Prostate gland (tissue), 2 donors: ENCODE results near the gene FFAR2.

Experiments used
- CTCF ChIP-seq, 4 experiments: fragments of 200-600 bp in 2 of 4; fragments of 450-650 bp in 2 of 4; sonication (generic) in 2 of 4; IDR thresholded peaks; 1 replicate in 3 of 4; 2 replicates in 1 of 4; pipeline ENCODE4 v1.5.1; 2016 to 2019; ENCODE audit warnings: antibody characterized with exemption in 4 of 4, mild to moderate bottlenecking in 2 of 4, moderate library complexity in 2 of 4
- POLR2A ChIP-seq: fragments of 450-650 bp; IDR thresholded peaks from one replicate; pipeline ENCODE4 v1.6.1; 2016; ENCODE audit warnings: antibody characterized with exemption, mild to moderate bottlenecking

GRCh38 chr19:35410487-35410886, 37.6 kb upstream of the FFAR2 start:
- TF ChIP-seq POLR2A (no peak), CTCF (IDR thresholded peaks at IDR 0.05) (no peak)
